ENCODE results near the gene COMMD1.
"Not testable (repeated sequence)": the region's sequence is repeated elsewhere in the genome, so short reads cannot be mapped to it uniquely, and the experiment has no call there.

COMMD1 gene

DNA sequence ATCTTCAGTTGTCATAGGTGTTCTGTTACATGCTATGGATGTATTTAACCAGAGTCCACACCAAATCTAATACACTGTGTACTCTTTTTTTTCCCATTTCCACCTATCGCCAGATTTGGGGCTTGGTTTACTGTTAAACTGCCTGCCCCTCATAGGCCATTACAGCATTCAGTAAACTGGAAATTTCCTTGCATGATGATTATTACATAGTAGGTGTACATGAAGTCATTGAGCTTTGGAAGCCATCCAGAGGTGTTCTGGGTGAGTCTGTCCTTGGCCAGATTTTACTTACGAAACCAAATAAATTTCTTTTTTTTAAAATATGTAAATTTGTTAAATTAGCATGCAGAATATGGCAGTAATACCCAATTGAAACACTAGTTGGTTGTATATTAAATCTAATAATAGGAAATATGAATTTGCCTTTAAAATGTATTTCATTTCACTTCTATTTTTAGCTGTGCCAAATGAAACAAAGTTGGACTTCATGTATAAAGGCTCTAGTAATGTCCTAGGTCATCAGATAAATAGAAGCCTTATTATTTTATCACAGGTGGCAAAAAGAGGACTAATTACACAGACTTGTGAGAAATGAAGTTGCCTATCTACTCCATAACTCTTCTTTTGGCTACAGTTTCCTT lies 60.7 kb downstream of the COMMD1 start:
- DNase-seq (ENCODE audit: low spot score), result no peak

GRCh38 chr2:61967262-61967661 lies 61.8 kb downstream of the COMMD1 start:
- DNase-seq (ENCODE audit: low spot score), result no peak

- DNase-seq (ENCODE audit: low spot score), result no peak
Observed at GRCh38 chr2:61969376-61969775, 63.9 kb downstream of the COMMD1 start.

- DNase-seq (ENCODE audit: low spot score), result no peak
Observed at GRCh38 chr2:61970807-61971556, 65.5 kb downstream of the COMMD1 start.

DNA sequence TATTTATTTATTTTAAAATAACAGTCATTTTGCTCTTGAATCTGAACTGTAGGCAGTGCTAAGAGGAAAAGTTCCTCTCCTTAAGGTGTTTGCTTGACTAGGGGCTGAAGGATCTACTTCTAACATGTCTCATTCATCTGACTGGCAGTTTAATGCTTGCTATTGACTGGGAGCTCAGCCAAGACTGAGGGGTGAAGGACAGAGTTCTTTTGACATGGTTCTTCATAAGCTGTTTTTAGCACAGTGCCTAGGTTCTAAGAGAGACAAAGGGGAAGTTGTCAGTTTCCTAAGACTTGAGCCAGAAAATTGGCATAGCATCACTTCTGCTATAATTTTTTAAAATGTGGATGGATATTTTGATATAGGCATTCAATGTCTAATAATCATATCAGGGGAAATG lies 73.0 kb downstream of the COMMD1 start:
- no peak for DNase-seq (ENCODE audit: low spot score)

- no peak for DNase-seq (ENCODE audit: low spot score)
Observed at GRCh38 chr2:61980758-61981157, 75.3 kb downstream of the COMMD1 start.

- DNase-seq (ENCODE audit: low spot score), result no peak
Observed at GRCh38 chr2:61984682-61985081, 79.2 kb downstream of the COMMD1 start.

- no peak for DNase-seq (ENCODE audit: low spot score)
Observed at GRCh38 chr2:61988462-61989366, 83.2 kb downstream of the COMMD1 start.

GRCh38 chr2:61993422-61994024 lies 88.0 kb downstream of the COMMD1 start:
- peak; percentile 47 for DNase-seq (ENCODE audit: low spot score)

DNA sequence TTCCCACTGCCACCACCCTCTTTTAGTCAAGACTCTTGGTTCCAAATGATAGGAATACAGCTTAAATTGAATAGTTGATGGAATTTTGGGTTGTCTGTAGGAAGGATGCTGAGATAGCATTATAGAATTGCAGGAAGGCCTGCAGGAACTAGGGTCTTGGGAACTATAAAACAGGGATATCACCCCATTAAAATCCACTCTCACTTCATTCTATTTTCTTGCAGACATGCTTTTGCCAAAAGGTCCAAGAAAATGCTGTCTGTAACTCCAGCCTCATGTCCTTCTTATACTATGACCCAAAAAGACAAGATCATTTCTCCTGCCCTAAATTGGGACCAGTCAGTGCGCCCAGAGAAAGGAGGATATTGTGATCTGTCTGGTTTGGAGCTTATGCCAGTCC lies 89.1 kb downstream of the COMMD1 start:
- no peak for DNase-seq (ENCODE audit: low spot score)

DNA sequence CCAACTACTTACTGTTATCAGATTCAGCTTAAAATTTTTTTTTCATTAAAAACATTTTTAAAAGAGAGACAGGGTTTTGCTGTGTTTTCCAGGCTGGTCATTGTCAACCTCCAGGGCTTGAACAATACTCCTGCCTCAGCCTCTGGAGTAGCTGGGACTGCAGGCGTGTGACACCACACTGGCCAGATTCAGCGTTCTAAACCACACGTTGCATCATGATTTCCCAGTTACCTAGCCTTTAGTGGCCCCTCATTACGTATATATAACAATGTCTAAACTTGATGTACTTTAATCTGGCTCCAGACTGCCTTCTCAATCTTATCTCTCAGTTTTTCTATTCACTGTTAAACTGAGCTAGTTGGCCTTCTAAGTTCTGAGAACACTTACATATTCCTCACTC lies 89.6 kb downstream of the COMMD1 start:
- DNase-seq (ENCODE audit: low spot score), result no peak

DNA sequence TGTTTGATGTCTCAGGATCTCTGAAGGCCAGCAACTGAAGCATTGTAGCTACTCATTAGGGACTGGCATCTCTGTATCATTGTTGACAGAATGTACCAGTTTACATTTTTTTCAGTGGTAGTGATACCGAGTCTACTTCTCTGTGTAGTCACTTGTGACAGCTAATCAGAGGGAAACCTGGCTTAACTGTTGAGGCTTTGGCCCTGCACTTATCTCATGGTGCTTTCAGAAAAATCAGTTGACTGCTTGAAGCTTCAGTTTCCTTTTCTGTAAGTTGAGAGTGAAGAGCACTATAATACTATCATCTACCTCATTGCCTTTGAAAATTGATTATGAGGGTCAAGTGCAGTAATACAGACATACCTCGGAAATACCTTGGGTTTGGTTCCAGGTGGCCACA lies 90.0 kb downstream of the COMMD1 start:
- no peak for DNase-seq (ENCODE audit: low spot score)

GRCh38 chr2:61998426-61998825 lies 93.0 kb downstream of the COMMD1 start:
- no peak for DNase-seq (ENCODE audit: low spot score)

- no peak for DNase-seq (ENCODE audit: low spot score)
Observed at GRCh38 chr2:62000538-62000937, 95.1 kb downstream of the COMMD1 start.

- no peak for DNase-seq (ENCODE audit: low spot score)
Observed at GRCh38 chr2:62001431-62001830, 96.0 kb downstream of the COMMD1 start.

- not testable (repeated sequence) for DNase-seq (ENCODE audit: low spot score)
Observed at GRCh38 chr2:62004428-62004827, 99.0 kb downstream of the COMMD1 start.

DNA sequence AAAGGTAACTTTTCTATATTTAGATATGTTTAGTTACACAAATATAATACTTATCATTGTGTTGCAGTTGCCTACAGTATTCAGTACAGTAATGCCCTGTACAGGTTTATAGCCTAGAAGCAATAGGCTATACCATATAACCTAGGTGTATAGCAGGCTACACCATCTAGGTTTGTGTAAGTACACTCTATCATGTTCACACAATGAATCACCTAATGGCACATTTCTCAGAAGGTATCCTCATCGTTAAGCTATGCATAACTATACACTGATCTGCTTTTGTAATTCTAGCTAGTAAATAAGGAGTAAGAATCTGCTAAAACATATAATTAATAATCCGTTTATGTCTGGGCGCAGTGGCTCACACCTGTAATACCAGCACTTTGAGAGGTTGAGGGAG lies 102.1 kb downstream of the COMMD1 start:
- no peak for DNase-seq (ENCODE audit: low spot score)

DNA sequence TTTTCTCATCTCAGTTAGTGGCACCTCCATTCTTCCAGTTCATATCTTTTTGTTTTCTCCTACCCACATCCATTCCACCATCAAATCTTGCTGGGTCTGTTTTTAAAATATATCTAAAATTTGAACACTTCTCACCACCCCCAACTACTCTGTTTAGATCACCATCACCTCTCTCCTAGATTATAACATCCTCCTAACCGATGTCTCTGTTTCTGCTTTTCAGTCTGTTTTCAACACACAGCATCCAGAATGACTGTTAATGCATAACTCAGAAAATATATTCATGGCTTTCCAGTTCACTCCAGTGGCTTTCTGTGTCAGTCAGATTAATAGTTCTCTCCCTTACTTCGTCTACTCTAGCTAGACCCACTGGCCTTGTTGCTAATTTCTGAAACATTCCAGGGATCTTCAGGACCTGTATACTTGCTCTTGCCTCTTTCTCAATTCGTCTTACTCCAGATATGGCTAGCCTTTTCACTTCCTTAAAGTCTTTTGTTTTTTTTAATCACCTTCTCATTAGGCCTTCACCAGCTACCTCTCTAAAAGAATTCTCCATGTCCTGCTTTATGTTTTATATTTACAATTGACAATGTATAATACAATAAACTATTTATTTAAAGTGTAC lies 105.3 kb downstream of the COMMD1 start:
- no peak for DNase-seq (ENCODE audit: low spot score)

- no peak for DNase-seq (ENCODE audit: low spot score)
Observed at GRCh38 chr2:62013641-62014040, 108.2 kb downstream of the COMMD1 start.

GRCh38 chr2:62014102-62014501 lies 108.6 kb downstream of the COMMD1 start:
- no peak for DNase-seq (ENCODE audit: low spot score)

- no peak for DNase-seq (ENCODE audit: low spot score)
Observed at GRCh38 chr2:62016957-62017356, 111.5 kb downstream of the COMMD1 start.

- DNase-seq (ENCODE audit: low spot score), result no peak
Observed at GRCh38 chr2:62029910-62030309, 124.4 kb downstream of the COMMD1 start.

Data from hematopoietic multipotent progenitor cell treated with erythropoietin and hydrocortisone succinate and interleukin-3 and kit ligand, for 15 days (in vitro differentiated cells).